PC-9 (cell line): Measurements from ENCODE around the gene GMDS. TPM values are rescaled to one million over a fixed set of nuclear protein-coding genes. Genes with fewer than 3 reads are reported as not detected.

Experiments used
- BruUV-seq: library from RNA; stranded (reverse); fragments of 400-500 nt; replicated peaks from 2 replicates; lab custom pipeline; 2021; lab: Mats Ljungman, UMichigan
- CTCF ChIA-PET: fragments of 300-600 bp; sonication (Branson Sonifier 250); formaldehyde crosslinking; loops from one replicate; lab custom pipeline; 2022; ENCODE audit warnings: antibody characterized with exemption; lab: Charles Lee
- POLR2A ChIA-PET: fragments of 300-600 bp; sonication (Branson Sonifier 250); formaldehyde crosslinking; loops from one replicate; lab custom pipeline; 2022; ENCODE audit warnings: antibody characterized with exemption; ENCODE audit not compliant: unreplicated experiment; lab: Charles Lee
- DNase-seq, 2 experiments: peaks; one replicate each; pipeline versions ENCODE4 v3.0.0 to v3.0.0-alpha.2; 2015 to 2022; ENCODE audit warnings: mixed read lengths in 1 of 2
- H2AFZ ChIP-seq: fragments of 200-600 bp; sonication (generic); 2 replicates; pipeline ENCODE4 v1.8.1; 2017; ENCODE audit warnings: antibody characterized with exemption
- H3F3A ChIP-seq: fragments of 200-600 bp; sonication (generic); 2 replicates; pipeline ENCODE4 v1.8.1; 2017; ENCODE audit warnings: antibody characterized with exemption, mild to moderate bottlenecking, low read depth; ENCODE audit not compliant: insufficient read depth
- H3K27ac ChIP-seq: fragments of 200-600 bp; sonication (generic); 2 replicates; pipeline ENCODE4 v1.6.1; 2016; ENCODE audit warnings: mixed run types
- H3K27me3 ChIP-seq: fragments of 200-600 bp; sonication (generic); 2 replicates; pipeline ENCODE4 v1.6.1; 2016; ENCODE audit warnings: low read depth, mixed run types; ENCODE audit not compliant: insufficient read depth
- H3K36me3 ChIP-seq: fragments of 200-600 bp; sonication (generic); 2 replicates; pipeline ENCODE4 v1.6.1; 2016; ENCODE audit warnings: low read depth, mixed run types
- H3K4me1 ChIP-seq: fragments of 200-600 bp; sonication (generic); replicated peaks from 2 replicates; pipeline ENCODE4 v1.6.1; 2016; ENCODE audit warnings: mixed run types; ENCODE audit not compliant: insufficient read depth
- H3K4me2 ChIP-seq: fragments of 200-600 bp; sonication (generic); 2 replicates; pipeline ENCODE4 v1.6.1; 2017; ENCODE audit warnings: mixed run types
- H3K4me3 ChIP-seq: fragments of 200-600 bp; sonication (generic); 2 replicates; pipeline ENCODE4 v1.6.1; 2016; ENCODE audit warnings: mixed run types
- H3K79me2 ChIP-seq: fragments of 200-600 bp; sonication (generic); 2 replicates; pipeline ENCODE4 v1.6.1; 2017; ENCODE audit warnings: low read depth, mixed run types
- H3K9me2 ChIP-seq: fragments of 200-600 bp; sonication (generic); 2 replicates; pipeline ENCODE4 v1.8.1; 2017; ENCODE audit warnings: mild to moderate bottlenecking; ENCODE audit not compliant: insufficient read depth
- H3K9me3 ChIP-seq: fragments of 200-600 bp; sonication (generic); 2 replicates; pipeline ENCODE4 v1.8.1; 2016; ENCODE audit warnings: low read depth; ENCODE audit not compliant: insufficient read depth
- H4K20me1 ChIP-seq: fragments of 200-600 bp; sonication (generic); 2 replicates; pipeline ENCODE4 v1.8.1; 2017; ENCODE audit not compliant: insufficient read depth
- CTCF ChIP-seq: fragments of 200-600 bp; sonication (generic); conservative IDR thresholded peaks from 2 replicates; pipeline ENCODE4 v1.6.1; 2017; ENCODE audit warnings: mixed run types, antibody characterized with exemption, mild to moderate bottlenecking, moderate library complexity
- EZH2 ChIP-seq: fragments of 200-600 bp; sonication (generic); IDR thresholded peaks from 2 replicates; pipeline ENCODE4 v1.8.0; 2017; ENCODE audit warnings: antibody characterized with exemption, low read depth
- intact Hi-C: fragments of 100-400 bp; cut with micrococcal nuclease; formaldehyde crosslinking; loops from one replicate; pipeline ENCODE4 v1.10.0; 2022; ENCODE audit not compliant: unreplicated experiment
- total RNA-seq: library from RNA; stranded (reverse); gene quantifications from 2 replicates; pipeline ENCODE4 v1.2.3, GENCODE V29; 2021

The GMDS gene
- total RNA-seq, 1 experiment from 2014 or later = 30.1 TPM

GRCh38 chr6:1621070-1621701, 624.2 kb downstream of the GMDS start:
- TF ChIP-seq CTCF = no peak
- TF ChIP-seq EZH2 = no peak
- CTCF ChIA-PET = no interaction called here
- POLR2A ChIA-PET = no interaction called here
- Histone ChIP-seq H3K4me3 (no peak overlapping the region), H3F3A (no peaks in the 10 kb centered on the region; the same call in 1 of the 2 replicates), H3K79me2 (no peaks in the 10 kb centered on the region), H3K4me2 (no peak overlapping the region), H3K36me3 (no peaks in the 10 kb centered on the region), H3K9me3 (no peaks in the 10 kb centered on the region), H3K9me2 (no peaks in the 10 kb centered on the region), H4K20me1 (no peaks in the 10 kb centered on the region), H3K27ac (no peak overlapping the region), H3K4me1 (no peaks in the 10 kb centered on the region), H2AFZ (no peak overlapping the region), H3K27me3 (no peaks in the 10 kb centered on the region)
- intact Hi-C loops = no loop called here
- no peak for DNase-seq
- no TSS peak for BruUV-seq

- Histone ChIP-seq H3K79me2 (peaks cover 3% of the 10 kb centered on the region), H3K36me3 (no peaks in the 10 kb centered on the region), H3F3A (peaks cover 3% of the 10 kb centered on the region; the same call in 1 of the 2 replicates), H3K9me3 (no peaks in the 10 kb centered on the region), H3K4me2 (no peak overlapping the region), H3K27ac (no peak overlapping the region), H2AFZ (no peak overlapping the region), H4K20me1 (no peaks in the 10 kb centered on the region), H3K27me3 (no peaks in the 10 kb centered on the region), H3K4me3 (no peak overlapping the region), H3K4me1 (no peaks in the 10 kb centered on the region), H3K9me2 (no peaks in the 10 kb centered on the region)
- intact Hi-C loops = no loop called here
- ChIA-PET POLR2A (no interaction called here), CTCF (no interaction called here)
- BruUV-seq = no TSS peak
- no peak for DNase-seq
- TF ChIP-seq EZH2 = no peak
- no peak for TF ChIP-seq CTCF
Observed at GRCh38 chr6:1620504-1621069, 624.8 kb downstream of the GMDS start.

GRCh38 chr6:1619673-1620503, 625.5 kb downstream of the GMDS start:
- H3K9me2 ChIP-seq = no peaks in the 10 kb centered on the region
- DNase-seq = no peak
- intact Hi-C loops = no loop called here
- no peak overlapping the region for H3K4me2 ChIP-seq
- no peaks in the 10 kb centered on the region for H3K9me3 ChIP-seq
- BruUV-seq = no TSS peak
- H3K4me3 ChIP-seq = no peak overlapping the region
- TF ChIP-seq EZH2 (no peak), CTCF (no peak)
- no peaks in the 10 kb centered on the region for H3K4me1 ChIP-seq
- peaks cover 4% of the 10 kb centered on the region; the same call in 1 of the 2 replicates for H3F3A ChIP-seq
- no peaks in the 10 kb centered on the region for H3K27me3 ChIP-seq
- CTCF ChIA-PET = no interaction called here
- no peaks in the 10 kb centered on the region for H4K20me1 ChIP-seq
- no peak overlapping the region for H3K27ac ChIP-seq
- H3K79me2 ChIP-seq = peaks cover 8% of the 10 kb centered on the region
- H2AFZ ChIP-seq = no peak overlapping the region
- POLR2A ChIA-PET = no interaction called here
- H3K36me3 ChIP-seq = no peaks in the 10 kb centered on the region
